Vagina (tissue), 2 donors: ENCODE results near the gene NAGS.

Source experiments
- POLR2A ChIP-seq, 2 donors: fragments of 450-650 bp; IDR thresholded peaks; one replicate each; pipeline ENCODE4 v1.6.1; 2017; ENCODE audit warnings: antibody characterized with exemption in 2 of 2, mild to moderate bottlenecking in 2 of 2, moderate library complexity in 2 of 2
- POLR2AphosphoS5 ChIP-seq, 2 donors: sonication (generic); formaldehyde crosslinking; IDR thresholded peaks; one replicate each; pipeline ENCODE4 v1.9.0; 2017; ENCODE audit warnings: antibody characterized with exemption in 2 of 2, mild to moderate bottlenecking in 2 of 2, low read depth in 1 of 2; ENCODE audit not compliant: insufficient read depth in 1 of 2
- TF ChIP-seq, protein P1 (sequence below), 3 experiments: fragments of 450-650 bp in 2 of 3; fragments of 200-600 bp in 1 of 3; sonication (generic) in 1 of 3; IDR thresholded peaks; one replicate each; pipeline ENCODE4 v1.5.1; 2017 to 2019; ENCODE audit warnings: antibody characterized with exemption in 3 of 3, mild to moderate bottlenecking in 2 of 3, moderate library complexity in 2 of 3

DNA sequence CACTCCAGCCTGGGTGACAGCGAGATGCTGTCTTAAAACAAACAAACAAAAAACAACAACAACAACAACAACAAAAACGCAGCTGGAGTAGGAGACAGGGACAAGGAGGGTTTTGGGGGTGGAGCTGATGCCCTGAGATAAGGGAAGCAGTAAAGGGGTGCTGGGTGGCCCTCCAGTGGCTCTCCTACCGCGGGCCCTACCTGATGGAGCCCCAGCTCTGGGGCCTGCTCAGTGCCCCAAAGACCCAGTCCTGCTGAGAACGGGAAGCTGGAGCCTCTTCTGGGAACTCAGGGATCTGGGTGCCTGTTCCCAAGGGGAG is 21.3 kb upstream of the NAGS start:
- TF ChIP-seq, protein P1, sequence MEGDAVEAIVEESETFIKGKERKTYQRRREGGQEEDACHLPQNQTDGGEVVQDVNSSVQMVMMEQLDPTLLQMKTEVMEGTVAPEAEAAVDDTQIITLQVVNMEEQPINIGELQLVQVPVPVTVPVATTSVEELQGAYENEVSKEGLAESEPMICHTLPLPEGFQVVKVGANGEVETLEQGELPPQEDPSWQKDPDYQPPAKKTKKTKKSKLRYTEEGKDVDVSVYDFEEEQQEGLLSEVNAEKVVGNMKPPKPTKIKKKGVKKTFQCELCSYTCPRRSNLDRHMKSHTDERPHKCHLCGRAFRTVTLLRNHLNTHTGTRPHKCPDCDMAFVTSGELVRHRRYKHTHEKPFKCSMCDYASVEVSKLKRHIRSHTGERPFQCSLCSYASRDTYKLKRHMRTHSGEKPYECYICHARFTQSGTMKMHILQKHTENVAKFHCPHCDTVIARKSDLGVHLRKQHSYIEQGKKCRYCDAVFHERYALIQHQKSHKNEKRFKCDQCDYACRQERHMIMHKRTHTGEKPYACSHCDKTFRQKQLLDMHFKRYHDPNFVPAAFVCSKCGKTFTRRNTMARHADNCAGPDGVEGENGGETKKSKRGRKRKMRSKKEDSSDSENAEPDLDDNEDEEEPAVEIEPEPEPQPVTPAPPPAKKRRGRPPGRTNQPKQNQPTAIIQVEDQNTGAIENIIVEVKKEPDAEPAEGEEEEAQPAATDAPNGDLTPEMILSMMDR (IDR thresholded peaks at IDR 0.05), result no peak
- TF ChIP-seq POLR2A (IDR thresholded peaks at IDR 0.05) (no peak), POLR2AphosphoS5 (IDR thresholded peaks at IDR 0.05; ENCODE audit: insufficient read depth in 1 of 2, low read depth in 1 of 2) (no peak)
